H9 (cell line): ENCODE measurements around the gene LYST. TPM values are rescaled to one million over a fixed set of nuclear protein-coding genes. Genes with fewer than 3 reads are reported as not detected.

Experiments used
- DNase-seq: peaks from one replicate; pipeline ENCODE4 v3.0.0-alpha.2; 2017
- H2AFZ ChIP-seq: one replicate; pipeline ENCODE4 v1.6.1; 2013; ENCODE audit warnings: mild to moderate bottlenecking, low read length, control low read depth, moderate library complexity
- H2AK5ac ChIP-seq: 2 replicates; pipeline ENCODE4 v1.6.1; 2013; ENCODE audit warnings: low read length, control low read depth, mixed read lengths; ENCODE audit not compliant: insufficient read length
- H2BK120ac ChIP-seq: one replicate; pipeline ENCODE4 v1.6.1; 2013; ENCODE audit warnings: low read depth, mild to moderate bottlenecking, low read length, control low read depth, inconsistent platforms; ENCODE audit not compliant: poor library complexity, severe bottlenecking
- H2BK12ac ChIP-seq: 2 replicates; pipeline ENCODE4 v1.6.1; 2013; ENCODE audit warnings: low read length, control low read depth, mixed read lengths, low read depth; ENCODE audit not compliant: insufficient read length
- H2BK15ac ChIP-seq: 2 replicates; pipeline ENCODE4 v1.6.1; 2013; ENCODE audit warnings: low read depth, low read length, control low read depth
- H2BK20ac ChIP-seq: one replicate; pipeline ENCODE4 v1.6.1; 2013; ENCODE audit warnings: low read depth, mild to moderate bottlenecking, low read length, control low read depth, inconsistent platforms; ENCODE audit not compliant: poor library complexity, severe bottlenecking
- H2BK5ac ChIP-seq: 2 replicates; pipeline ENCODE4 v1.6.1; 2013; ENCODE audit warnings: low read length, control low read depth, mixed read lengths; ENCODE audit not compliant: insufficient read length
- H3K14ac ChIP-seq: 2 replicates; pipeline ENCODE4 v1.6.1; 2013; ENCODE audit warnings: low read length, control low read depth; ENCODE audit not compliant: insufficient read depth
- H3K18ac ChIP-seq: 2 replicates; pipeline ENCODE4 v1.6.1; 2013; ENCODE audit warnings: low read depth, mild to moderate bottlenecking, mixed read lengths, low read length, control low read depth; ENCODE audit not compliant: insufficient read length
- H3K23ac ChIP-seq: 2 replicates; pipeline ENCODE4 v1.6.1; 2013; ENCODE audit warnings: low read length, control low read depth, mixed read lengths, low read depth; ENCODE audit not compliant: insufficient read length
- H3K23me2 ChIP-seq: 2 replicates; pipeline ENCODE4 v1.6.1; 2013; ENCODE audit warnings: low read depth, mild to moderate bottlenecking, mixed read lengths, low read length, control low read depth; ENCODE audit not compliant: insufficient read length, poor library complexity, severe bottlenecking
- H3K27ac ChIP-seq: 2 replicates; pipeline ENCODE4 v1.5.1; 2013; ENCODE audit warnings: low read length, control low read depth, mixed read lengths, low read depth; ENCODE audit not compliant: insufficient read length
- H3K27me3 ChIP-seq: 2 replicates; pipeline ENCODE4 v1.6.1; 2013; ENCODE audit warnings: low read length, control low read depth, inconsistent platforms; ENCODE audit not compliant: insufficient read depth
- H3K4ac ChIP-seq: 2 replicates; pipeline ENCODE4 v1.6.1; 2013; ENCODE audit warnings: low read depth, mild to moderate bottlenecking, control low read depth, inconsistent platforms, low read length, moderate library complexity
- H3K4me1 ChIP-seq: 2 replicates; pipeline ENCODE4 v1.6.1; 2013; ENCODE audit warnings: low read length, control low read depth, inconsistent platforms; ENCODE audit not compliant: insufficient read depth
- H3K4me2 ChIP-seq: 2 replicates; pipeline ENCODE4 v1.6.1; 2013; ENCODE audit warnings: low read length, control low read depth, mixed read lengths; ENCODE audit not compliant: insufficient read length, insufficient read depth
- H3K56ac ChIP-seq: 2 replicates; pipeline ENCODE4 v1.6.1; 2013; ENCODE audit warnings: low read depth, mild to moderate bottlenecking, mixed read lengths, low read length, control low read depth; ENCODE audit not compliant: insufficient read length
- H3K79me1 ChIP-seq: 2 replicates; pipeline ENCODE4 v1.6.1; 2013; ENCODE audit warnings: low read depth, mild to moderate bottlenecking, moderate library complexity, low read length, control low read depth, inconsistent platforms; ENCODE audit not compliant: insufficient read depth, poor library complexity, severe bottlenecking
- H3K79me2 ChIP-seq: 2 replicates; pipeline ENCODE4 v1.6.1; 2013; ENCODE audit warnings: low read length, control low read depth, inconsistent platforms; ENCODE audit not compliant: insufficient read depth
- H3K9ac ChIP-seq: 2 replicates; pipeline ENCODE4 v1.6.1; 2013; ENCODE audit warnings: low read length, control low read depth, mixed read lengths; ENCODE audit not compliant: insufficient read length; ENCODE audit errors: extremely low read depth
- H3K9me3 ChIP-seq: one replicate; pipeline ENCODE4 v1.6.1; 2013; ENCODE audit warnings: low read depth, low read length, inconsistent platforms; ENCODE audit not compliant: control insufficient read depth
- H3T11ph ChIP-seq: one replicate; pipeline ENCODE4 v1.6.1; 2013; ENCODE audit warnings: mild to moderate bottlenecking, low read length, control low read depth, inconsistent platforms
- H4K20me1 ChIP-seq: one replicate; pipeline ENCODE4 v1.6.1; 2013; ENCODE audit not compliant: control insufficient read depth, insufficient read length, insufficient read depth
- H4K5ac ChIP-seq: 2 replicates; pipeline ENCODE4 v1.6.1; 2013; ENCODE audit warnings: low read depth, mild to moderate bottlenecking, mixed read lengths, low read length, control low read depth; ENCODE audit not compliant: insufficient read length
- H4K8ac ChIP-seq: replicated peaks from 2 replicates; pipeline ENCODE4 v1.6.1; 2013; ENCODE audit warnings: low read length, control low read depth, mixed read lengths, low read depth; ENCODE audit not compliant: insufficient read length
- H4K91ac ChIP-seq: 2 replicates; pipeline ENCODE4 v1.6.1; 2013; ENCODE audit warnings: low read depth, mild to moderate bottlenecking, moderate library complexity, mixed read lengths, low read length, control low read depth; ENCODE audit not compliant: insufficient read length
- H3K27ac Mint-ChIP-seq, 3 experiments: 2 replicates in 2 of 3; 3 replicates in 1 of 3; pipeline ENCODE4 v1.8.0; 2020 to 2021; ENCODE audit warnings: mixed read lengths in 3 of 3, mild to moderate bottlenecking in 1 of 3, moderate library complexity in 1 of 3
- H3K27me3 Mint-ChIP-seq: 2 replicates; pipeline ENCODE4 v1.8.0; 2021; ENCODE audit warnings: low read depth, mild to moderate bottlenecking, moderate library complexity, mixed read lengths
- H3K36me3 Mint-ChIP-seq, 3 experiments: 2 replicates in 2 of 3; 3 replicates in 1 of 3; pipeline ENCODE4 v1.8.0; 2020 to 2021; ENCODE audit warnings: low read depth in 3 of 3, mixed read lengths in 3 of 3; ENCODE audit not compliant: insufficient read depth in 1 of 3
- H3K4me1 Mint-ChIP-seq, 2 experiments: 2 replicates each; pipeline ENCODE4 v1.8.0; 2020; ENCODE audit warnings: mixed read lengths in 2 of 2
- H3K4me3 Mint-ChIP-seq, 2 experiments: 2 replicates in 1 of 2; 3 replicates in 1 of 2; pipeline ENCODE4 v1.8.0; 2020 to 2021; ENCODE audit warnings: mild to moderate bottlenecking in 2 of 2, mixed read lengths in 2 of 2, moderate library complexity in 1 of 2
- H3K9me3 Mint-ChIP-seq, 2 experiments: 2 replicates in 1 of 2; 3 replicates in 1 of 2; pipeline ENCODE4 v1.8.0; 2020; ENCODE audit warnings: mild to moderate bottlenecking in 2 of 2, mixed read lengths in 2 of 2, moderate library complexity in 1 of 2
- WGBS: extraction: QIAGEN DNeasy Blood & Tissue Kit; methylation state at CpG from one replicate; pipeline ENCODE4 v1.1.7; 2013; ENCODE audit warnings: missing lambda C conversion rate, low lambda C conversion rate, mixed read lengths; ENCODE audit not compliant: insufficient read length; ENCODE audit errors: extremely low coverage; 5-methylcytosine and 5-hydroxymethylcytosine counted together
- total RNA-seq: library from RNA; stranded (reverse); gene quantifications from 2 replicates; pipeline ENCODE4 v1.2.1, GENCODE V29; 2021
- TF ChIP-seq, protein P1 (sequence below): fragments of 200-600 bp; sonication (generic); conservative IDR thresholded peaks from 3 replicates; pipeline ENCODE4 v1.8.0; 2021; ENCODE audit warnings: antibody characterized with exemption, mild to moderate bottlenecking

Gene LYST
- total RNA-seq, 1 experiment from 2014 or later = 0.13 TPM

DNA sequence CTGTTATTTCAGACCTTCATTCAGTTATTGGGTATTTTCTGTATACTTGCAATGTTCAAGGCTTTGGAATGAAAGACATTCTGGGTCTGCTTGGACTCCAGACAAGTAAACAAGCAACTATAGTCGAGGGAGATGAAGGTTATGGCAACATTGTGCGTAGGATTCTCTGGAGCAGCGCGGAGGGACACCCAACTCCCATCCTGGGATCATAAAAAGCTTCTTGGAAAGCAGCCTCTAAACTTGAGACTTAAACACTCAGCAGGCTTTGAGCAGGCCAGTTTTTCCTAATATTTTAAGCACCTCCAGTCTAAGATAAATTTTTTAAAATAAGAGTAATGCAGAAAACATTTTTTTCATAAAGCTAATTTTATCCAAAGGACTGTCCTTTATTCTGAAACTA is 7.6 kb upstream of the LYST start:
- Histone ChIP-seq H4K91ac (no peak overlapping the region), H2BK120ac (no peak overlapping the region), H2BK20ac (no peak overlapping the region), H3K56ac (no peak overlapping the region), H2BK5ac (no peak overlapping the region), H3K23me2 (no peaks in the 10 kb centered on the region), H3K27me3 (no peaks in the 10 kb centered on the region), H2AK5ac (no peak overlapping the region), H3K4me2 (no peak overlapping the region), H3K4ac (no peak overlapping the region), H3K9ac (no peak overlapping the region), H3T11ph (no peak overlapping the region), H3K4me1 (no peaks in the 10 kb centered on the region), H3K27ac (no peak overlapping the region), H2AFZ (no peak overlapping the region), H3K79me1 (no peaks in the 10 kb centered on the region), H2BK15ac (no peak overlapping the region), H3K9me3 (no peaks in the 10 kb centered on the region), H4K8ac (no peak overlapping the region), H2BK12ac (no peak overlapping the region), H3K18ac (no peak overlapping the region), H3K79me2 (no peaks in the 10 kb centered on the region), H4K20me1 (no peaks in the 10 kb centered on the region), H4K5ac (no peak overlapping the region), H3K23ac (no peak overlapping the region), H3K14ac (no peak overlapping the region)
- no peaks in the 10 kb centered on the region for H3K4me1 Mint-ChIP-seq
- no CpG with 5 or more reads among the region's 4 CpGs for WGBS
- H3K27ac Mint-ChIP-seq = no peak overlapping the region
- no peak for DNase-seq
- H3K9me3 Mint-ChIP-seq = no peaks in the 10 kb centered on the region
- no peak overlapping the region for H3K4me3 Mint-ChIP-seq
- no peaks in the 10 kb centered on the region for H3K36me3 Mint-ChIP-seq
- TF ChIP-seq, protein P1, sequence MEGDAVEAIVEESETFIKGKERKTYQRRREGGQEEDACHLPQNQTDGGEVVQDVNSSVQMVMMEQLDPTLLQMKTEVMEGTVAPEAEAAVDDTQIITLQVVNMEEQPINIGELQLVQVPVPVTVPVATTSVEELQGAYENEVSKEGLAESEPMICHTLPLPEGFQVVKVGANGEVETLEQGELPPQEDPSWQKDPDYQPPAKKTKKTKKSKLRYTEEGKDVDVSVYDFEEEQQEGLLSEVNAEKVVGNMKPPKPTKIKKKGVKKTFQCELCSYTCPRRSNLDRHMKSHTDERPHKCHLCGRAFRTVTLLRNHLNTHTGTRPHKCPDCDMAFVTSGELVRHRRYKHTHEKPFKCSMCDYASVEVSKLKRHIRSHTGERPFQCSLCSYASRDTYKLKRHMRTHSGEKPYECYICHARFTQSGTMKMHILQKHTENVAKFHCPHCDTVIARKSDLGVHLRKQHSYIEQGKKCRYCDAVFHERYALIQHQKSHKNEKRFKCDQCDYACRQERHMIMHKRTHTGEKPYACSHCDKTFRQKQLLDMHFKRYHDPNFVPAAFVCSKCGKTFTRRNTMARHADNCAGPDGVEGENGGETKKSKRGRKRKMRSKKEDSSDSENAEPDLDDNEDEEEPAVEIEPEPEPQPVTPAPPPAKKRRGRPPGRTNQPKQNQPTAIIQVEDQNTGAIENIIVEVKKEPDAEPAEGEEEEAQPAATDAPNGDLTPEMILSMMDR = no peak
- H3K27me3 Mint-ChIP-seq = peaks cover 27% of the 10 kb centered on the region
